HG03575 (cell line): Measurements from ENCODE around the gene DENND5B.

ENCODE experiments used
- ATAC-seq: cut with Tn5 transposase; IDR thresholded peaks from one replicate; pipeline ENCODE4 v1.9.1; 2021; ENCODE audit not compliant: unreplicated experiment, insufficient number of reproducible peaks, low FRiP score; ENCODE audit errors: extremely low read depth

DENND5B gene

DNA sequence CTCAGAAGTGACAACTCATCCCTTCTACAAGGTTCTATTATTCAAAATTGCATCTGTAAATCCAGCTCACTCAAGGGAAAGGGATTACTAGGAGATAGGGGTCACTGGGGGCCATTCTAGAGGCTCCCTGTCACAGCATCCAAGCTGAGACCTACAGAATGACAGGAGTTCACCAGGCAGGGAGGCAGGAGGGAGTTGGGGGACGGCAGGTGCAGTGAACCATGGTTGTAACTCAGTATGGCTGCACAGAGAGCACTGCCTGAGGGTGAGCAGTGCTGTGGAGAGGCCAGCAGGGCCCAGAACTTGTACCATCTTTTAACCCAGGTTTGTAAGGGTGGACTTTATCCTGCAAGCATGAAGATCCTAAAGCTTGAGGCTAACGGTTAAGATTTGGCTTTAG lies 227.1 kb downstream of the DENND5B start:
- no peak for ATAC-seq

DNA sequence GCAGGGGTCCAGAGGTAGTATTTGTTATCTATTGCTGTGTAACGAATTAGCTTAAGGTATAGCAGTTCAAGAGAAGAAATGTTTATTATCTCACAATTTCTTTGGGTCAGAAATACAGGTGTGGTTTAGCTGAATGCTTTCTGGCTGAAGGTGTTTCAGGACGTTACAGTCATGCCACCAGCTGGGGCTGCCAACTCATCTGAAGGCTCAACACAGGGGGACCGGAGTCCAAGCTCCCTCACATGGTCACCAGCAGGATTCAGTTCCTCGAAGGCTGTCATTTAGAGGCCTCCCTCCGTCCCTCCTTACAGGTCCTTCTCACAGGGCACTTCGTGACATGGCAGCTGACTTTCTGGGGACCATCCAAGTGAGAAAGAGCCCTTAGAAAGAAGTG lies 227.5 kb downstream of the DENND5B start:
- ATAC-seq: no peak

DNA sequence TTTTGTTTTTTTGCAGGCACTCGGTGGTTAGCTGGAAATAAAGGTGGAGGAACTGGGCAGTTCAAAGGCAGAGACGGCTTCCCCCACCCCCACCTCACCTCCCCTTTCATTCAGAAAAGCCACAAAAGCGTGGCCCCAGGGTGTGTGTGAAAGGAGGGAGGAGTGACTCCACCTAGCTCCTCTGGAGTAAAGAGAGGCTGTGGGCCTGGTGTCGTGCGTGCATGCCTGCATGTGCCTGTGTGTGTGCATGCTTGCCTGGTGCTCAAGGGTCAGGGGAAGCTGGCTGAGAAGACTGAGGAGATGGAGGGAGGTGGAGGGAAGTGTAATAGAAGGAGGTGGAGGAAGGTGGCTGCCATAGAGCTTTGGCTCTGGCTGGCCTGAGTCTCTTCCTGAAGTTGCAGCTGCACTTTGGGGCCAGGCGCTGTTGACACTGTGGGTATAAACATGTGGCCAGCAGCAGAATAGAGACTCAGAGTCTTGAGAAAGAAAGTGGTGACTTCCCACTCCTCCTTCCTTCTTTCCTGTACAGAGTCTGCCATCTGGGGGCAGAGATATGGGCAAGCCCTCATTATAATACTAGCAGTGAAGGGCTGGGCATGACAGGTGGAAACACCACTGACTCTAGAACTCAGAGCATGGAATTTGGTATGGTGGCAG lies 228.0 kb downstream of the DENND5B start:
- ATAC-seq: peak; percentile 48

DNA sequence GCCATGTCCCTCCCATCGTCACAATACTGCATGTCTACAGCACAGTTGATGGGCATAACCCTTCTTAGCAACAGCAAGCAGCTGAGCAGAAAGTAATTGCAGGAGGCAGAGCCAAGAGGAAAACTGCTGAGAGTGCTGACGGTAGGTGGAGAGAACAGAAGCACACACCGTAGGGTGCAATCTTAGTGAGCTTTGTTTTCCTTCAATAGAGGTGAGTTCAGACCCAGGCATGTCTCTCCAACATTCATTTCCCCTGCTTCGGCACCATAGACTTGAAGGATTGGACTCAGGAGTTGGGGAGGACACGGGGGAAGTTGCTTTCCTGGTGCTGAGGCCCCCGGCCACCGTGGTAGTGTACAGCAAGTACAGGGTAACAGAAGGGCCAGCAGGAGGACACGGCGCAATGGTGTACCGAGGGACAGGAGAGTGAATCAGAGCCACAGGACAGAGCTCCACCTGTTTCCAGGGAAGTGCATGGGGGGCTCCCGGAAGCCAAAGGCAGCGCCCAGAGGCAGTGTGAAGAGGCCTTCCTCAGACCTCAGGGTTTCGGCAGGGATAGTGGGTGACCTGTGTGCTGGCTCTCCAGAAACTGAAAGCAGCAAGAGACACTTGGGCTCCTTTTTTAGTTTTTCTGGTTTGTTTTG lies 228.7 kb downstream of the DENND5B start:
- peak; percentile 28 for ATAC-seq

DNA sequence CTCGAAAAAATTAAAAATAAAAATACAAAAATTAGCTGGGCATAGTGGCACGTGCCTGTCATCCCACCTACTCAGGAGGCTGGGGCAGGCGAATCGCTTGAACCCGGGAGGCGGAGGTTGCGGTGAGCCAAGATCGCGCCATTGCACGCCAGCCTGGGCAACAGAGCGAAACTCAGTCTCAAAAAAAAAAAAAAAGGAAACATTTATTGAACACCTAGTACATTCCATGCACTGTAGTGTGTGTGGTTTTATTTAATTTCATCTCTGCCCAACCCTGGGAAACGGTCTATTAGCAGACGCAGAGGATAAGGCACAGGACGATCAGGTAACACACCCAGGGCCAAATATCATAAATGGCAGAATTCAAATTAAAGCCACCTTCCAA lies 229.2 kb downstream of the DENND5B start:
- ATAC-seq: no peak

DNA sequence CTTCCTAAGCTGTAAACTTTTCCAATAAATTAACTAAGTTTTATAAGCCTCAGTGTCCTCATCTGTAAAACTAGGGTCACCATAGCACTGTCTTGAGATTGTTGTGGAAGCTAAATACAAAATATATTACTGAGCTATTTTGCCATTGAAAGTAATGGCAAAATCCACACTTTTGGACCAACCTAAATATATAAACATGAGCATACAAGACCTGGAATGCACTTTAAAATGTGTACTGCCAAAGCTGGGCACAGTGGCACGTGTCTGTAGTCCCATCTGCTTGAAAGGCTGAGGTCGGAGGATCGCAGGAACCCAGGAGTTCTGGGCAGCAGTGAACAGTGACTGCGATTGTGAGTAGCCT lies 235.2 kb downstream of the DENND5B start:
- no peak for ATAC-seq

DNA sequence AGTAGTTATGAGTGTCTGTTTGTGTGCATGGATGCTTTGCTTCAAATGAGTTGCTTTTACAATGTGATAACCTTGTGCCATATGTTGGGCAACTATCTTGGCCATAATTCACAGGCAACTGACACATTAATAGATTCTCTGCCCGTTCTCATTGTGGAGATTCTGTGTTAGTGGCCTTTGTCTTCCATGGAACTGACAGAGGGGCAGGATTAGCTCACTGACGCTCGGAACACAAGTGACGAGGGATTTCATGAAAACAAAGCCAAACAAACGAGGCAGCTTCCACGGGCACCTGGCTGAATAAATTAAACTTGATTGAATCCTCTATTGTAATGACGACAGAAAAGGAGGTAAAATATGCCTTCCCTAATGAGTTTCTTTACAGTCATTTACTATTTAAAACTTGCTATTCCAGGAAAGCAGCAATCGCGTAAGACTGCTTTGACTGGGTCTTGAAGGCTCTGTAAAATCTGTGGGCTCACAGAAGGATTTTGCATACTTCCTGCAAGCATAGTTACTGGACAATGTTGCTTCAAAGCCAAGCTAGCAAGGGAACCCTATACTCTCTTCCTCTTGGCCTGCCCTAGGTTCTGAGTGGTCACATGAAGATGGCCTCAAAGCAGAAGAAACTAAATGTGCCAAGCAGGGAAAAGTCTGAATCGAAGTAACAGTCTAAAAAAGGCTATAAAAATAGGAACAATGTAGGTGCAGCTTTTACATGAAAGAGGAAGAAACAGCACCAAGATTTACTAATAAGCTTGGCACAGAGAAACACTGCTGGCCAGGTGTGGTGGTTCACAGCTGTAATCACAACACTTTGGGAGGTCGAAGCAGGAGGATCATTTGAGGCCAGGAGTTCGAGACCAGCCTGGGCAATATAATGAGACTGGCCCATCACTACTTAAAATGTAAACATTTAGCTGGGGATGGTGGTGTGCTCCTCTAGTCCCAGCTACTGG lies 236.9 kb downstream of the DENND5B start:
- ATAC-seq: no peak

DNA sequence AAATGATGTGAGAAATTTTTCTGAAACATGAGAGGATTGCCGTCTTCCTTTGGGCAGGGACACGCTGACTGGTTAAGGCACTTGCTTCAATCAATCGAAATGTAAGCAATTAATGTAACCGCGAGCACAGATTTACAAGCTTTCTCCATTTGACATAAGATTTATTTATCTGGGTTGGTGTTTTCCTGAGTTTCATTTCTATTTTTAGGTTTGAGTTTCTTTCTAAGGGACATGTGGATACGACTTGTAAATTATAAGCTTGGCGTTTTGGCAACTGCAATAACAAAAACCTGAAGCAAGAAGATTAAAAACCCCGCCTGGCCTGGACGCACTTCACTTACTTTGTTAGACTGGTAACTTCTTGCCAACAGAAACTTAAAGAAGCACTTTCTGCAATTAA lies 244.7 kb downstream of the DENND5B start:
- ATAC-seq: no peak

DNA sequence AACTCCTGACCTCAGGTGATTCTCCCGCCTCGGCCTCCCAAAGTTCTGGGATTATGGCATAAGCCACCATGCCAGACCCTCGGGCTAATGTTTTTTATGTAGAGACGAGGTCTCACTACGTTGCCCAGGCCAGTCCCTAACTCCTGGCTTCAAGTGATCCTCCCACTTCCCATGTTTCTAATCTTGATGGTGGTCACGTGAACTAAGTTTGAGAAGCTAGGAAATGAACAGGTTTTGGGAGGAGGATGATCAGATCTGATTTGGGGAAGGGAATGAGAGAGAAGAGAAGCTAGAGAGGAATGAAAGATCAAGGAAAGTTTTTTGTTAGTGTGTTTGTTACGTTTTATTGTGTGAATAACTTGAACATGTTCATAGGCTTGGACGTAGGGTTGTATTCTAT lies 247.8 kb downstream of the DENND5B start:
- no peak for ATAC-seq

DNA sequence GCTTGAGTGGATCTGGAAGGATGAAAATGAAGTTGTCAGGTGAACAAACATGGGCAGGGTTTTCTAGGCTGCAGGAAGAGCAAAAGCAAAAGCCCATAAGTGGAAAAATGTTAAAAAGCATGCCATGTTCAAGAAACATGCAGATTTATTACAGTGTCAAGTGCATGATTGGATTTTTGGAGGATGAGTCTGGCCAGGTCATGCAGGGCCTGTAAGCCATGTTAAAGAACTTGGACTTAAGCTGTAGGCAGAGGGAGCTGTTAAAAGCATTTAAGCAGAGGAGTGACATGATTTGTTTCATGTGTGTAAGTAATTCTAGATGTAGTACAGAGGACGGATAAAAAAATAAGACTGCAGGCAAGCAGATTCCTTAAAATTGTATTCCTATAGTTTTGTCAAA lies 248.7 kb downstream of the DENND5B start:
- ATAC-seq: no peak

DNA sequence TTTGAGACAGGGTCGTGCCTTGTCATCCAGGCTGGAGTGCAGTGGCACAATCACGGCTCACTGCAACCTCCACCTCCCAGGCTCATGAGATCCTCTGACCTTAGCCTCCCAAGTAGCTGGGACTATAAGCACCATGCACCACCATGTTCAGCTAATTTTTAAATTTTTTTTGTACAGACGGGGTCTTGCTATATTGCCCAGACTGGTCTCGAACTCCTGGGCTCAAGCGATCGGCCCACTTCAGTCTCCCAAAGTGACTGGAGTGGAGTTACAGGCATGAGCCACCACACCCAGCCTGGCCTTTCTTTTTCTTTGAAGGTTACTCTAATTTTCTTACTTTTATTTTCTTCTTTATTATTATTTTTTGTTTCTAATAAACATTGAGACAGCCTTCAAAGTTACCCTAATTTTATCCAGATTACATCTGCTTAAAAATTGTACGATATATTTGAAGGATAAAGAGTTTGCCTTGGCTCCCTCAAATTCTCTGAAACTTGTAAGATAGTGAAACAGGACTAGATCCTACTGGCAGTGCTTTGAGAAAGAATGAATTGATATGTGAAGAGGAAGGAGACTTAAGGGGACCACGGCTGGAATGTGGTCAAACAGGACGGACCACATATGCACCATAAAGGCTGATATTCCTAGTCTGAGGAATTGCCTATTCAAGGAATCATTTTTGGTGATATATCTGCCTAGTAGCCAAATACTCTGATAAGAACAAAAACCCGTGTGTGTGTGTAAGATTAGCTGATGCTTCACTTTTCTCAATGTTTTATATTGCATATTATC lies 250.9 kb downstream of the DENND5B start:
- ATAC-seq: no peak

DNA sequence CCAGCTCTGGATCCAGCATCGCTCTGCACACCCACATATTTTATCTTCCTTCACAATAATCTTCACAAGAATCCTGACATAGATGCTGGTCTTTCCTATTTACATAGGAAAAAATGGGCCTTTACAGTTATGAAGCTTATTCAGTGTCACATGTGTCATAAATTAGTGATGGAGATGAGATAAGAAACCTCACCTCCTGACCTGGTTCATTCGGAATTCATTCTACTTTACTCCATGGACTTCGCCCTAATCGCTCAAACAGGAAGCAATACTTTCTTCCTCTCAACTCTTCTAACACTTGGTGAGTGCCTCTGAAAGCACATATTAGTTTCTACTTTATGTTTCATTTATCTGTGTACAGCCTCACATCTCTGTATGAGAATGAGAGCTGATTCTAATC lies 253.0 kb downstream of the DENND5B start:
- ATAC-seq: no peak
